HS-27A (cell line): ENCODE data around the gene GGACT.
"Not testable (repeated sequence)": the region's sequence is repeated elsewhere in the genome, so short reads cannot be mapped to it uniquely, and the experiment has no call there.

Experiments
- DNase-seq: peaks from one replicate; pipeline ENCODE4 v3.0.0-alpha.2; 2012; ENCODE audit warnings: low read depth, missing footprints

Gene GGACT

DNA sequence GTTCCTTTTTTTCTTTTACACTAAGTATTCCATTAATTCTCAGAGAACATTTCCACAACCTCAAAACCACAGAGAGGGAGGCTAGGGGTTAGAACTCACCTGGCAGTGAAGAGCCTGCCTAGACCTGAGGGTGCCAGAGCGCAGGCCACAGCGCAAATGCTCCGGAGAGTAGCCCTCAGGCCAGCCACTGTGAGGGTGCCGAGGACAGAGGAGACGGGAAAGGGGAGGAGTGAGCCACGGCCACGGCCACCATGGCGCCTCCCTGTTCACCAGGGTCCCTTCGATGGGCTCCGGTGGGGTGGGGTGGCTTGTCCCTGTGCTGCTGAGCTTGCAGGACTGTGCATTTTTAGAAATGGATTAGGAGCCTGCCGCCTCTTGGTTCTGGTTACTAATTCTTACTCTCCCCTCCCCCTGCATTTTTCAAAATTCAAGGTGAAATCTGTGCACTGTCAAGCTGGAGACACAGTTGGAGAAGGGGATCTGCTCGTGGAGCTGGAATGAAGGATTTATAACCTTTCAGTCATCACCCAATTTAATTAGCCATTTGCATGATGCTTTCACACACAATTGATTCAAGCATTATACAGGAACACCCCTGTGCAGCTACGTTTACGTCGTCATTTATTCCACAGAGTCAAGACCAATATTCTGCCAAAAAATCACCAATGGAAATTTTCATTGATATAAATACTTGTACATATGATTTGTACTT is 58.8 kb downstream of the GGACT start:
- DNase-seq: no peak

DNA sequence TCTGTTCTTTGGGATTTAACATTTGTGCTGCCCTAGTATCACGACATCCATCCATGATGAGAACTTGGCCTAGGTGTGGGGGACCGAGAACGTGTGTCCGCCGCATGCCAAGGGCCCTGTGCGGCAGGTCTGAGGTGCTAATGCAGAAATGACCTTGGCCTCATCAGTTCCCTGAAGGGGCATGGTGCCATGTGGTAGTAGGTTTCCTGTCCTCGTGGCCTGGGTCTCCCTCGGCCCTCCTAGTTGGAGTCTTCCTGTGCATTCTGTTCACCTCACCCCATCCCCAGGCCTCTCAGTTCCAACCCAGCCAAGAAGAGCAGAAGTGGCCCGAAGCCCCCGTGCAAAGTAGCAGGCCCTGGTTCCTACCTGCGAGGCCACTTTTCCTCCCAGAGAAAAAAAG is 59.8 kb downstream of the GGACT start:
- no peak for DNase-seq

GRCh38 chr13:100528353-100528752 is 60.2 kb downstream of the GGACT start:
- no peak for DNase-seq

- no peak for DNase-seq
Measured at GRCh38 chr13:100527644-100528043, 60.9 kb downstream of the GGACT start.

DNA sequence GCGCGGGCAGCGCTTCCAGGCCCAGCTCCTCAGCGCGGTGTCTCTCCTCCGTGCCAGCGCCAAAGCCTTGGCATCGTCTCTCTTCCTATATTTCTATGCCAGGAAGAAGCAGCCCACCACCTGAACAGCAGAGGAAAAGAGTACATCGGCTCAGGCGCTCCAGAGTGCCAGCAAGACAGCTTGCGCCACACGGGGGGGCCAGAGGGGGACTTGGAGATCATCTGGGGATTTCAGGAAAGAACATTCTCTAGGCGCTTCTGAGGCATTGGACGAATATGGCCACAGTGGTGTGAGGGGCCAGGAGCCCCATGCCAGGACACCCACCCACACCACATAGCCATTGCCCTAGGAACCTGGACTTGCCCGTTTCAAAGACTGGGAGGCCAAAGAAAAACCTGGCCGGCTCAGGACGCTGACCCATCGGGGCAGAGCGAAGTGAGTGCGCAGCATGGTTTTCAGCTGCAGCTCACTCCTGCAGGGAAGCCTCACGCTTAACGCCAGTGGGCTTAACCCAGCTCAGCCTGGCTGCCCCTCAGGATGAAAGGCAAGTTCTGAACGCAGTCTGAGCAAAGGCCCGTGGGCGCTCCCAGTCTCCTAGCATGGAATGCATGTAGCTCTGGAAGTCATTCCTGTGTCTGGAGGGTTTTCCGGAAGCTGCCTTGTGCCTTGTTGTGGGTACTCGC is 62.1 kb downstream of the GGACT start:
- DNase-seq: no peak

DNA sequence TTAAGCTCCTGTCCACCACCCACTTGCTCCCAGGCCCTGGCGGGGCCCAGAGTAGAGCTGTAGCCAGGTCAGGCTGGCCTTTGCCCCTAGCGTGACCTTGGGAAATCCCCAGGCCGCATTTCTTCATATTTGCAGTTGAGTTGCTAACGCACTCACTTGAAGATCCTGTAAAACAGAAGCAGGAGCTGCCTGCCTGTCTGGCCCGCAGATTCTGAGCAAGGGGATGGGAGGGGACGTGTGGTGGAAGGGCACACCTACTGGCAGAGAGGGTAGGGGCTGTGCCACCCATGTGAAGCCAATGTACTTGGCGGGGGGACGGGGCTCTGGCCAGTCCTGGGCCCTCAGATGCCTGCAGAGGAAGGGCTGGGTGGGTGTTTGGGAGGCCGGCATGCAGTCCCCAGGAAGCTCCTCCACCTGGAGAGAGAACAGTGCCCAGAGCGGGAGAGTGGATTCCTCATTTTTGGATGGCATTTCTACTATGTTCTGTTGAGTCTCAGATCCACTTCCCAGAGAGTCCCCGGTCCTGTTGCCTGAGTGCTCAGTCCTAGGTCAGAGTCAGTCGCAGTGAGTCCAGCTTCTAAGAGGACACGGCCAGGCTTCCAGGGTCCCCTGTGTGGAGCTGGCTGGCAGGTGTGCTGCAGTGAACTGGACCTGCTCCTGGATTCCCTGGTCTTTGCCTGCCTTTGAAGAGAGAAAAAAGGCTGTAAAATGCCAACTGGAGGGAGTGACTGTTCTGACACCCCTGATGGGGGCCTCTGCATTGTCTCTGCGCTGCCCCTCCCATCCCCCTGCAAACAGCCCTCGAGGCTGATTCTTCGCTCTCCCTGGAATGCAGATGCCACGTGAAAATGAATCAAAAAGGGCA is 62.9 kb downstream of the GGACT start:
- DNase-seq: no peak

- DNase-seq: not testable (repeated sequence)
Measured at GRCh38 chr13:100524688-100525087, 63.9 kb downstream of the GGACT start.

- DNase-seq: no peak
Measured at GRCh38 chr13:100523981-100524386, 64.6 kb downstream of the GGACT start.

DNA sequence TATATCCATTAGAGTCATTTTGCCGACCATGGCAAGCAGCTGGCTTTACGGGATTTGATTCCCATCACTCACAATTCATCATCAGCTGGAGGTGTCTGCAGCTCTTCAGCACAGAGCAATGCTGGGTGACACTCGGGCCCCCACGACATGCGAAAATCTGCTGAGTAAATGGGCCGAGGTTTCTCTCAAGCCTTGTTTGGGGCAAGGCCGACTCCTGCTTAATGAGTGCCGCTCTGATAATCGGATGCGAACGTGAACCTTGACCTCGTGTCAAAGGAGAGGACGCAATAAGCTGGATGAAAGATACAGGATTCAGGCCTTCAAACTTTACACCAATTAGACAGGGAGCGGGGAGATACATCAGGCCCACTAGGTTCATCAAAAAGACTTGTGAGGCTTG is 65.2 kb downstream of the GGACT start:
- no peak for DNase-seq

DNA sequence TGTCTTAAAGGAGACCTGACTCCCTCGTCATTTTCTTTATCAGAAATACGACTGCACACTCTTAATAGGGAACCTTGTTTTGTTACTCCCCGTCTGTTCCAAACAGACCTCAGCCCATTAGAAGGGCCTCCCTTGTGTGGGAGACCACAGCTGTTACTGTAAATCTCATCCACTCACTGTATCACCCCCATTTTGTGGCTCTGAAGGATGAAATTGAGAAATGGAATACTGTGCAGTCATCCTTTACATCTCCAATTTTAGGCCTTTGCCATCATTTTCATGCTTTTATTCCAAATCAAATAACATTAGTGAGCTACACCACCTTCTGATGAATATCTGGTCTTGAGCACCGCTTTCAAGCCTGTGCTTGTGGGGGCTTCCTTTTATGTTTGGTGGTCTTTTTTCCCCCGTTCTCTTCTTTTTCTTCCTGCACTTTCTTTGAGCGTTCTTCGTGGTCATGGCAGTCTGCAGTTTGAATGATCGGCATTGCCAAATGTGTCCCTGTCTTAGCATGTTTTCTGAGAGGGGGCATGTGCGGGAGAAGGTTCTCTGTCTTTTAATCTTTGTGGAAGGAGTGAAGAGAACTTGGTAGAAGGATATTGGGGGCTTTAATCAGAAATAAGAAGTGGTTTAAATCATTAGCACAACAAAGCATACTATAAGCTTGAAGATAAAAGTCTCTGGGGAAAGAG is 65.8 kb downstream of the GGACT start:
- DNase-seq: no peak

- DNase-seq: no peak
Measured at GRCh38 chr13:100521851-100522617, 66.6 kb downstream of the GGACT start.

DNA sequence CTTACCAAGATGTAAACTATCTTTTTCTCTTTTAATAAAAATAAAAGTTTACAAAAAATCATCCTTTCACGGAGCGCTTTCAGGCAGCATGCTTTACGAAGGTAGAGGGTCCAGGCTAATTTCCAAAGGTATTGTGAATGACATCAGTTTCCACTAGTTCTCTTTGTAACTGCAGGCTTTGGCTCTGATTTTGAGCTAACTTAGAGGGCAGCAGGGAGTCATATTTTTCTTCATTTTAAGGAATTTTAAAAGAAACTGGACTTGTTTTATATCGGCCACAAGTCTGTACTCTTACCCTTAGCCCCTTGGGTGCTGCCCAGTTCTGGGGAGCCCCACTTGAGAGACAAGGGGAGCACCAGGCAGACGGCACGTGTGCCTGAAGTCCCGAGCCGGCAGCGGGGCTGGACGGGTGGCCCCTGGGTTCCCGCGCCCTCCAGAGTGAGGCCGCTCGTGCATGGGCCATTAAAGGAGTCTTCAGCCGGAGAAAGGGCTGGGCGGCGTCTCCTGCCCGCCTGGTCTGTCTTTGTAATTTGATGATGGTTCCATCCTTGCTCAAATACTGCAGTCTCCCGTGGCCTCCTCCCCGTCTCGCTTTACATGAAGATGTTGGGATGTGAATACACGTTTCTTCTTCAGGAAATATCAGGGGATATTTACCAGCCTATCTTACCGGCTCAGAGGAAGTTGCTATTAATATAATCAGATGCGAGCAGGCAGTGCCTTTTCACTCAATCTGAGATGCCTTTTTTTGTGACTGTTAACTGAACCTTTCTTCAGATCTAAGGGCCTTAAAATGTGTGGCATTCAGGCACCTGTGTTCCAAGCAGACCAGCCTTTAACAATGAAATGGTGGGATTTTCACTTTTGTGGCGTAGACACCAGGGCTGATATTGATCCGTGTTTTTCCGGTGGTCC is 67.4 kb downstream of the GGACT start:
- DNase-seq: no peak

GRCh38 chr13:100519626-100520025 is 69.0 kb downstream of the GGACT start:
- no peak for DNase-seq

DNA sequence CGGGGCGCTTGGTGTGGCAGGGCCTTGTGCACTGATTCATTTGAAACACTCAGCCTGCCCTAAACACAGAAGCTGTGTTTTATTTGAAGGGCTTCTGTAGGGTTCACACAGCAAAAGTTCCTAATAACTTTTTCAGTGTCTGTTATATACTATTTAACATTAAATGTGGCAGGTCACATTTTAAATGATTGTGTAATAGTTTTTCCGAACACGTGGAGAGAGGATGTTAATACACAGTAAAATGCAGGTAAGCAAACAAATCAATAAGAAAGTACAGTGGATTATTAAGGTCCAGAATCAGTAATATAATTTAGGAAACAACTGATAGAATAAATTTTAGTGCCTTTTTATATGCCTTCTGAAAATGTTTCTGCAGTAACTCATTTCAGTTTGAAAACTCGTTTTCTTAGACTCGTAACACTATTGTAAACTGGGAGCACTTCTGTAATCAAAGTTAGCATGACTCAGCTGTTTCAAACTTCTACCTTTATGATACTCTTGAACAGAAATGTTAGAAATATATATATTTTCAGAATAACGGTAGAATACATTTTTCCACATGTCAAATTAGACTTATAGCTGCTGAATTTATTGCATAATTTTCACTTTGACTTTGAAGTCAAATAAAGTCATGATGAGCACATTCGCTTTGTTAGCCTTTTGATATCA is 70.1 kb downstream of the GGACT start:
- DNase-seq: no peak

DNA sequence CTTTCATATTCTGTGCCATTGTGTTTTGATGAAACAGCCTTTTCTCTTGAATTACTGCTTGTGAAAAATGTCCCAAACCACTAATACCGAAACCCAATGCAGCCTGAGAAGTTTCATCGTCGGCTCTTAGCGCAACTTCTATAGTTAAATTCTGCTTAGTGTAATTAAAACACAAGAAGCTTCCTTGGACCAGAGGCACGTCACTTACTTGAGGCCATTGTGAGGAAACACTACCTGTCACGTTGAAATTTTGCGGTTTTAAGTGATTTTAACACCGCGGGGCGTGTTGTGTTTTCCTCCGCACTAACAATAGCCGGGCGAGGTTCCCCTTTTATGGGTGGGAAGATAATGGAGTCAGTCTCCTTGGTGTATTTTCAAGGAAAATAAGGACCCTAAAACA is 70.9 kb downstream of the GGACT start:
- no peak for DNase-seq

- no peak for DNase-seq
Measured at GRCh38 chr13:100517135-100517534, 71.5 kb downstream of the GGACT start.

DNA sequence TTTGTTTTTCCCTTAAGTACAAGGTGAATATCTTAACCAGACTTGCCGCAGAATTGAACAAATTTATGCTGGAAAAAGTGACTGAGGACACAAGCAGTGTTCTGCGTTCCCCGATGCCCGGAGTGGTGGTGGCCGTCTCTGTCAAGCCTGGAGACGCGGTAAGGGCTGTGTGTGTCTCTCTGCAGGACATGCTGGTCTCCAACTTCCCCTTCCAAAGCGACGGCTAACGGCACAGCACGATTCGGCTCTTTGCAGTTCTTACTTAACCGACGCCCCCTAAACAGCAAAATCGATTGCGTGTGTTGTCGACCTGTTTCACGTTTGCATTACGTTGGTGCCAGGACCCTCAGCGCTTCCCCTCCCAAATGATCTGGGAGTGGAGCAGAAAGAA is 73.2 kb downstream of the GGACT start:
- DNase-seq: no peak

DNA sequence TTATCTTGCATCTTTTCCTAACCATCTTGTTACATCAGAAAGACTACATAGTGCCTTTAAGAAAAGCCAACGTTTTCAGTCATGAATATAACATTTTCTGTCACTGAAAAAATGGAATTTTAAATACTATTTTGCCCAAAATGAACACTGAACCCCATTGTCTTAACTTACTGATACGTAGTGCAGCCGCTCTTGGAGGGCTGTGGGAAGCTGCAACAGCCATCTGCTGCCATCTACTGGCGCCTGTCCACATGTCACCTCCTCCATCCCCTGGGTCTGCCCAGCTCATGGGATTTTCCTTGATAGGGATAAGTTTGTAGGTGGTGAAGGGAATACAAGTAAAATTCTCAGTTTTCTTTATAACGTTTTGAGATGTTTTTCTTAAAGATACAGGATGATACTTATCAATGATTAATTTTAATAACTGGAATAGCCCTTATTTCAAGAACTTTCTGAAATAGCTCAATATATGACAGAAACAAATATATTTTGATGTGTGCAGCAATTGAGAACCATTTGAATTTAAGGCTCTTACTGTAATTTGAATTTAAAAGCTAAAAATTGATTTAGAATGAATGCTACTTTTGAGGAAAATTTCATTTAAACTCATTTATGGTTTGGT is 73.7 kb downstream of the GGACT start:
- DNase-seq: peak; percentile 20

GRCh38 chr13:100513987-100514670 is 74.5 kb downstream of the GGACT start:
- no peak for DNase-seq
